NCI-H526 (cell line): ENCODE results near the gene GLI3.

Source experiments
- DNase-seq, 2 experiments: peaks; one replicate each; lab custom pipeline; 2025; lab: John Stamatoyannopoulos, UW

Gene GLI3

GRCh38 chr7:42236266-42236975 lies 588 bp downstream of the GLI3 start:
- no peak for DNase-seq

- DNase-seq: no peak
Measured at GRCh38 chr7:42235741-42236161, 1.3 kb downstream of the GLI3 start.

GRCh38 chr7:42234736-42235135 lies 2.3 kb downstream of the GLI3 start:
- DNase-seq: no peak

GRCh38 chr7:42233695-42234331 lies 3.2 kb downstream of the GLI3 start:
- DNase-seq: no peak

GRCh38 chr7:42233171-42233570 lies 3.8 kb downstream of the GLI3 start:
- DNase-seq: no peak

GRCh38 chr7:42232275-42232674 lies 4.7 kb downstream of the GLI3 start:
- DNase-seq: no peak

- DNase-seq: no peak
Measured at GRCh38 chr7:42231043-42231787, 5.8 kb downstream of the GLI3 start.

GRCh38 chr7:42227936-42228591 lies 8.9 kb downstream of the GLI3 start:
- no peak for DNase-seq

GRCh38 chr7:42227541-42227935 lies 9.5 kb downstream of the GLI3 start:
- DNase-seq: no peak

GRCh38 chr7:42227021-42227420 lies 10.0 kb downstream of the GLI3 start:
- DNase-seq: no peak

GRCh38 chr7:42226354-42226941 lies 10.6 kb downstream of the GLI3 start:
- no peak for DNase-seq

- no peak for DNase-seq
Measured at GRCh38 chr7:42224391-42225003, 12.5 kb downstream of the GLI3 start.

- no peak for DNase-seq
Measured at GRCh38 chr7:42222891-42223290, 14.1 kb downstream of the GLI3 start.

- DNase-seq: no peak
Measured at GRCh38 chr7:42222125-42222524, 14.9 kb downstream of the GLI3 start.

GRCh38 chr7:42221304-42221703 lies 15.7 kb downstream of the GLI3 start:
- no peak for DNase-seq

GRCh38 chr7:42219447-42219846 lies 17.6 kb downstream of the GLI3 start:
- no peak for DNase-seq

- DNase-seq: no peak
Measured at GRCh38 chr7:42218248-42218647, 18.8 kb downstream of the GLI3 start.

- DNase-seq: no peak
Measured at GRCh38 chr7:42217548-42217947, 19.5 kb downstream of the GLI3 start.

GRCh38 chr7:42217053-42217452 lies 20.0 kb downstream of the GLI3 start:
- DNase-seq: no peak

GRCh38 chr7:42214060-42214679 lies 22.8 kb downstream of the GLI3 start:
- no peak for DNase-seq

- no peak for DNase-seq
Measured at GRCh38 chr7:42213093-42213492, 23.9 kb downstream of the GLI3 start.
